Progenitor cell of endocrine pancreas (in vitro differentiated cells): ENCODE results near the gene MAML2. TPM values are rescaled to one million over a fixed set of nuclear protein-coding genes. Genes with fewer than 3 reads are reported as not detected.
A peak's percentile ranks its signal among the peaks of the same experiment; 100 is the strongest.

ENCODE experiments used
- DNase-seq: peaks from one replicate; pipeline ENCODE4 v3.0.0; 2021; ENCODE audit warnings: low spot score; ENCODE audit not compliant: unreplicated experiment
- H3K27ac Mint-ChIP-seq: 2 replicates; pipeline ENCODE4 v1.8.0; 2021; ENCODE audit warnings: mild to moderate bottlenecking, moderate library complexity, mixed read lengths
- H3K27me3 Mint-ChIP-seq: 2 replicates; pipeline ENCODE4 v1.8.0; 2021; ENCODE audit warnings: mixed read lengths
- H3K36me3 Mint-ChIP-seq: 2 replicates; pipeline ENCODE4 v1.8.0; 2022; ENCODE audit warnings: mixed read lengths; ENCODE audit not compliant: insufficient read depth
- H3K4me1 Mint-ChIP-seq: 2 replicates; pipeline ENCODE4 v1.8.0; 2021; ENCODE audit warnings: low read depth, mixed read lengths
- H3K4me3 Mint-ChIP-seq: 2 replicates; pipeline ENCODE4 v1.8.0; 2021; ENCODE audit warnings: low read depth, mild to moderate bottlenecking, moderate library complexity, mixed read lengths
- H3K9me3 Mint-ChIP-seq: 2 replicates; pipeline ENCODE4 v1.8.0; 2021; ENCODE audit warnings: low read depth, mixed read lengths
- CTCF ChIP-seq: fragments of 200-600 bp; sonication (generic); IDR thresholded peaks from one replicate; pipeline ENCODE4 v1.5.0; 2021; ENCODE audit warnings: antibody characterized with exemption, mild to moderate bottlenecking; ENCODE audit not compliant: unreplicated experiment
- total RNA-seq: library from RNA; stranded (reverse); gene quantifications from 2 replicates; pipeline ENCODE4 v1.2.1, GENCODE V29; 2021

The MAML2 gene
- total RNA-seq, 1 donor from 2014 or later: 17.6 TPM

- no peaks in the 10 kb centered on the region for H3K27me3 Mint-ChIP-seq
- no peak overlapping the region for H3K4me3 Mint-ChIP-seq
- H3K4me1 Mint-ChIP-seq: peaks cover 23% of the 10 kb centered on the region
- no peak for DNase-seq
- no peaks in the 10 kb centered on the region for H3K9me3 Mint-ChIP-seq
- H3K27ac Mint-ChIP-seq: peak overlapping the region; percentile 47
- no peaks in the 10 kb centered on the region for H3K36me3 Mint-ChIP-seq
- no peak for TF ChIP-seq CTCF
Observed at GRCh38 chr11:96303980-96304379, 39.0 kb downstream of the MAML2 start.

GRCh38 chr11:96303064-96303463 is 39.9 kb downstream of the MAML2 start:
- no peak for TF ChIP-seq CTCF
- H3K4me3 Mint-ChIP-seq: no peak overlapping the region
- H3K4me1 Mint-ChIP-seq: peaks cover 19% of the 10 kb centered on the region
- H3K27me3 Mint-ChIP-seq: no peaks in the 10 kb centered on the region
- no peaks in the 10 kb centered on the region for H3K9me3 Mint-ChIP-seq
- no peak overlapping the region for H3K27ac Mint-ChIP-seq
- peaks cover 2% of the 10 kb centered on the region for H3K36me3 Mint-ChIP-seq
- DNase-seq: no peak

- H3K27me3 Mint-ChIP-seq: no peaks in the 10 kb centered on the region
- DNase-seq: no peak
- H3K4me3 Mint-ChIP-seq: no peak overlapping the region
- TF ChIP-seq CTCF: no peak
- no peak overlapping the region for H3K27ac Mint-ChIP-seq
- peaks cover 8% of the 10 kb centered on the region for H3K4me1 Mint-ChIP-seq
- no peaks in the 10 kb centered on the region for H3K9me3 Mint-ChIP-seq
- peaks cover 4% of the 10 kb centered on the region for H3K36me3 Mint-ChIP-seq
Observed at GRCh38 chr11:96301818-96302217, 41.2 kb downstream of the MAML2 start.

- no peak for DNase-seq
- no peak overlapping the region for H3K4me3 Mint-ChIP-seq
- no peak for TF ChIP-seq CTCF
- no peak overlapping the region for H3K27ac Mint-ChIP-seq
- peaks cover 3% of the 10 kb centered on the region for H3K4me1 Mint-ChIP-seq
- H3K27me3 Mint-ChIP-seq: no peaks in the 10 kb centered on the region
- H3K36me3 Mint-ChIP-seq: peaks cover 5% of the 10 kb centered on the region
- no peaks in the 10 kb centered on the region for H3K9me3 Mint-ChIP-seq
Observed at GRCh38 chr11:96299155-96299888, 43.7 kb downstream of the MAML2 start.

- no peak overlapping the region for H3K27ac Mint-ChIP-seq
- peaks cover 10% of the 10 kb centered on the region for H3K4me1 Mint-ChIP-seq
- TF ChIP-seq CTCF: no peak
- H3K27me3 Mint-ChIP-seq: no peaks in the 10 kb centered on the region
- DNase-seq: no peak
- H3K4me3 Mint-ChIP-seq: no peak overlapping the region
- H3K36me3 Mint-ChIP-seq: peaks cover 5% of the 10 kb centered on the region
- no peaks in the 10 kb centered on the region for H3K9me3 Mint-ChIP-seq
Observed at GRCh38 chr11:96295369-96295768, 47.6 kb downstream of the MAML2 start.
